ENCODE results near the gene WBP2.

The WBP2 gene

DNA sequence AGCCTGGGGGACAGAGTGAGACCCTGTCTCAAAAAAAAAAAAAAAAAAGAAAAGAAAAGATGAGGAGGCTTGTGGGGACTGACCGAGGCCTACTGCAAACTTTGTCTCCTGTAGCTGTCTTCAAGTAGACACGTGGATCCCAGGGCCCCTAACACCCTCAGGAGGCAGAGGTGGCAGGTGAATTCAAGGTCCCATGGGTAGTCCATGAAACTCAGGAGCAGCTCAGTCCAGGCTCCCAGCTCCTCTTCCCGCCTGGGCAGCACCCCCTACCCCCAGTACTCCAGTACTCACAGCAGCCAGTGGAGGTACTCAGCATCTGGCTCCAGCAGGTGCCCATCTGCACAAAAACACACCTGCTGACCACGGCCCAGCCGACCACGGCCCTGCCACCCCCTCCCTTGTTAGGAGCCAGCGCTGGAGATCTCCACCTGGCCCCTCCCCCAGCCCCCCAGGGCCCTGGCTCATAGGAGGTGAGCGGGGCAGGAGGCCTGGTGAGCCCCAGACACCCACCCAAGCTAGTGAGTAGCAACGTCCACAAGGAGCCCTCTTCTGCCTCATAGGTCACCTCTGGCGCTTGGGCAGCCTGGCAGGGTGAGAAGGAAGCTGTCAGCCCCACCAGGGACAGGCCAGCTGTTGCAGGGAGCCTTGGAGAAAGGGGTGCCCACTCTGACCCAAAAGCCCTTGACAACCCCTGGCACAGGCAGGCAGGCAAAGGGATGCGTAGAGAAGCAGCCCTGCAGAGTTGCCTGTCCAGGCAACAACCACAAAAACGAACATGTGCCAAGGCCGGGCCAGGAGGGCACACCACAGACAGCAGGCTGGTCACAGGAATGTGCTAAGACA lies 45.8 kb upstream of the WBP2 start:
- TF ChIP-seq BCL11B (tag by site-specific recombination; IDR thresholded peaks at IDR 0.05; ENCODE audit: low read depth) (no peak), SCRT1 (tag by site-specific recombination; IDR thresholded peaks at IDR 0.05; ENCODE audit: borderline replicate concordance) (no peak), ZNF76 (tag by site-specific recombination; IDR thresholded peaks at IDR 0.05; ENCODE audit: borderline replicate concordance, low read depth) (no peak), ZBTB8A (tag by site-specific recombination; IDR thresholded peaks at IDR 0.05) (no peak), PRDM1 (tag by site-specific recombination; IDR thresholded peaks at IDR 0.05) (no peak), ZNF561 (tag by site-specific recombination; IDR thresholded peaks at IDR 0.05; ENCODE audit: borderline replicate concordance) (no peak), ZNF266 (tag by site-specific recombination; IDR thresholded peaks at IDR 0.05; ENCODE audit: low read depth) (no peak), ZNF596 (tag by site-specific recombination; IDR thresholded peaks at IDR 0.05) (no peak), ZNF394 (tag by site-specific recombination; IDR thresholded peaks at IDR 0.05; ENCODE audit: borderline replicate concordance) (no peak), ZXDB (tag by site-specific recombination; IDR thresholded peaks at IDR 0.05) (no peak)
- TF ChIP-seq, protein P1, sequence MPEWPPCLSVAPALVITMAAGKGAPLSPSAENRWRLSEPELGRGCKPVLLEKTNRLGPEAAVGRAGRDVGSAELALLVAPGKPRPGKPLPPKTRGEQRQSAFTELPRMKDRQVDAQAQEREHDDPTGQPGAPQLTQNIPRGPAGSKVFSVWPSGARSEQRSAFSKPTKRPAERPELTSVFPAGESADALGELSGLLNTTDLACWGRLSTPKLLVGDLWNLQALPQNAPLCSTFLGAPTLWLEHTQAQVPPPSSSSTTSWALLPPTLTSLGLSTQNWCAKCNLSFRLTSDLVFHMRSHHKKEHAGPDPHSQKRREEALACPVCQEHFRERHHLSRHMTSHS (tag by site-specific recombination; IDR thresholded peaks at IDR 0.05) = no peak
- TF ChIP-seq, protein P2, sequence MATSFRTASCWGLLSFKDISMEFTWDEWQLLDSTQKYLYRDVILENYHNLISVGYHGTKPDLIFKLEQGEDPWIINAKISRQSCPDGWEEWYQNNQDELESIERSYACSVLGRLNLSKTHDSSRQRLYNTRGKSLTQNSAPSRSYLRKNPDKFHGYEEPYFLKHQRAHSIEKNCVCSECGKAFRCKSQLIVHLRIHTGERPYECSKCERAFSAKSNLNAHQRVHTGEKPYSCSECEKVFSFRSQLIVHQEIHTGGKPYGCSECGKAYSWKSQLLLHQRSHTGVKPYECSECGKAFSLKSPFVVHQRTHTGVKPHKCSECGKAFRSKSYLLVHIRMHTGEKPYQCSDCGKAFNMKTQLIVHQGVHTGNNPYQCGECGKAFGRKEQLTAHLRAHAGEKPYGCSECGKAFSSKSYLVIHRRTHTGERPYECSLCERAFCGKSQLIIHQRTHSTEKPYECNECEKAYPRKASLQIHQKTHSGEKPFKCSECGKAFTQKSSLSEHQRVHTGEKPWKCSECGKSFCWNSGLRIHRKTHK (tag by site-specific recombination; IDR thresholded peaks at IDR 0.05) = no peak
- TF ChIP-seq, protein P3, sequence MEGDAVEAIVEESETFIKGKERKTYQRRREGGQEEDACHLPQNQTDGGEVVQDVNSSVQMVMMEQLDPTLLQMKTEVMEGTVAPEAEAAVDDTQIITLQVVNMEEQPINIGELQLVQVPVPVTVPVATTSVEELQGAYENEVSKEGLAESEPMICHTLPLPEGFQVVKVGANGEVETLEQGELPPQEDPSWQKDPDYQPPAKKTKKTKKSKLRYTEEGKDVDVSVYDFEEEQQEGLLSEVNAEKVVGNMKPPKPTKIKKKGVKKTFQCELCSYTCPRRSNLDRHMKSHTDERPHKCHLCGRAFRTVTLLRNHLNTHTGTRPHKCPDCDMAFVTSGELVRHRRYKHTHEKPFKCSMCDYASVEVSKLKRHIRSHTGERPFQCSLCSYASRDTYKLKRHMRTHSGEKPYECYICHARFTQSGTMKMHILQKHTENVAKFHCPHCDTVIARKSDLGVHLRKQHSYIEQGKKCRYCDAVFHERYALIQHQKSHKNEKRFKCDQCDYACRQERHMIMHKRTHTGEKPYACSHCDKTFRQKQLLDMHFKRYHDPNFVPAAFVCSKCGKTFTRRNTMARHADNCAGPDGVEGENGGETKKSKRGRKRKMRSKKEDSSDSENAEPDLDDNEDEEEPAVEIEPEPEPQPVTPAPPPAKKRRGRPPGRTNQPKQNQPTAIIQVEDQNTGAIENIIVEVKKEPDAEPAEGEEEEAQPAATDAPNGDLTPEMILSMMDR (tag by site-specific recombination; IDR thresholded peaks at IDR 0.05) = no peak
- no peaks in the 10 kb centered on the region for H3K9me3 ChIP-seq (ENCODE audit: control insufficient read depth, insufficient read depth, low read depth, low read length)
- H3K4me3 ChIP-seq (ENCODE audit: low read depth, low read length) = no peak overlapping the region
- ChIA-PET POLR2A (interaction anchor here (0.7 to 1.2 kb wide), 3 partner anchors 10 to 125 kb away, joined by 3 to 5 read pairs (median 4); partner anchors contain the start of gene WBP2), CTCF (interaction anchor here (0.7 kb wide), 2 partner anchors 51 to 100 kb away, joined by 3 read pairs; partner anchors contain the start of gene CDK3)
- no peak overlapping the region for H3K27ac ChIP-seq (ENCODE audit: extremely low read depth, low read depth, low read length)
- peaks cover 31 to 58% of the 10 kb centered on the region in 2 experiments for H3K36me3 ChIP-seq (ENCODE audit: control insufficient read depth in 2 of 2, insufficient read depth in 1 of 2, low read length in 2 of 2)
- peaks cover 13% of the 10 kb centered on the region for H3K4me1 ChIP-seq (ENCODE audit: control insufficient read depth, insufficient read depth, low read length)

DNA sequence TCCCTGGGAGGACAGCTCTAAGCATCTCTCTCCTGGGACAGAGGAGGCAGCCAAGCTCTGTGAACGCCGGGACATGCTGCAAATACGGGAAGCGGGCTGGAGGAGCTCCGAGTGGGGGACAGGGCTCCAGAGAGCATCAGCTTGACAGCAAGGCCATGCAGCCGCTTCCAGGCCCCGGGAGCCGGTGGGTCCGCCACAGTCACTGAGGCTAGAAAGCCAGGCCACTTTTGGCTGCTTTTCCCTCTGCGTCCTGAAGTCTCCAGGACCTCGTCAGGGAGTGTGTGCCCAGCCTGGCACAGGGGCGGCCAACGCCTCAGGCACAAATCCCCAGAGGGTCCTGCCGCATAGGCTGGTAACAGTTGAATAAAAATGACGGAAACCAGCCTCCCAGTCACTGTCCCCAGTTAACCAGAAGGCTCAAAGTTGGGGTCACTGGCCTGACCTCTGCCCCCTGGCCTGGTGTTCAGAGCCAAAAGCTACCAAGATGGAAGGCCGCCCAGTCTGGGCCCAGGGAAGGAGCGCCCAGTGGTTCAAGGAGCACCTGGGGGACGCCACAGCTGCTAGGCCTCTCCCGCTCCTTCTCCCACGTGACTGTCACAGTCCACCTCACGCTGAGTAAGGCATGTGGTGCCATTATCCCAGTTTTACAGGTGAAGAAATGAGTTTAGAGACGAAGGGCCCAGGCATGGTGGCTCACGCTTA lies 44.8 kb upstream of the WBP2 start:
- Histone ChIP-seq H3K4me1 (ENCODE audit: control insufficient read depth, insufficient read depth, low read length) (peaks cover 17% of the 10 kb centered on the region), H3K27ac (ENCODE audit: extremely low read depth, low read depth, low read length) (peak overlapping the region; percentile 16; the same call in 1 of the 2 replicates), H3K9me3 (ENCODE audit: control insufficient read depth, insufficient read depth, low read depth, low read length) (no peaks in the 10 kb centered on the region), H3K36me3 (ENCODE audit: control insufficient read depth in 2 of 2, insufficient read depth in 1 of 2, low read length in 2 of 2) (peaks cover 31 to 58% of the 10 kb centered on the region in 2 experiments), H3K4me3 (ENCODE audit: low read depth, low read length) (no peak overlapping the region)
- CTCF ChIA-PET = interaction anchor here (0.7 to 4.0 kb wide), 5 partner anchors 44 to 105 kb away, joined by 3 to 18 read pairs (median 3); partner anchors contain the start of gene CDK3
- POLR2A ChIA-PET = interaction anchor here (0.7 to 1.2 kb wide), 2 partner anchors 9 to 124 kb away, joined by 3 to 5 read pairs; no protein-coding TSS in a partner anchor
- TF ChIP-seq ZNF530 (tag by site-specific recombination; IDR thresholded peaks at IDR 0.05; ENCODE audit: low read depth) = no peak
- TF ChIP-seq, protein P4, sequence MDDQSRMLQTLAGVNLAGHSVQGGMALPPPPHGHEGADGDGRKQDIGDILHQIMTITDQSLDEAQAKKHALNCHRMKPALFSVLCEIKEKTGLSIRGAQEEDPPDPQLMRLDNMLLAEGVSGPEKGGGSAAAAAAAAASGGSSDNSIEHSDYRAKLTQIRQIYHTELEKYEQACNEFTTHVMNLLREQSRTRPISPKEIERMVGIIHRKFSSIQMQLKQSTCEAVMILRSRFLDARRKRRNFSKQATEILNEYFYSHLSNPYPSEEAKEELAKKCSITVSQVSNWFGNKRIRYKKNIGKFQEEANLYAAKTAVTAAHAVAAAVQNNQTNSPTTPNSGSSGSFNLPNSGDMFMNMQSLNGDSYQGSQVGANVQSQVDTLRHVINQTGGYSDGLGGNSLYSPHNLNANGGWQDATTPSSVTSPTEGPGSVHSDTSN (CRISPR knock-in tag; IDR thresholded peaks at IDR 0.05) = no peak
- TF ChIP-seq ZBTB1 (tag by site-specific recombination; IDR thresholded peaks at IDR 0.05) = no peak
- TF ChIP-seq MEIS1 (CRISPR knock-in tag; IDR thresholded peaks at IDR 0.05; ENCODE audit: borderline replicate concordance) = no peak
- TF ChIP-seq ZNF596 (tag by site-specific recombination; IDR thresholded peaks at IDR 0.05) = no peak
- no peak for TF ChIP-seq ZNF701 (tag by site-specific recombination; IDR thresholded peaks at IDR 0.05)
- TF ChIP-seq, protein P5, sequence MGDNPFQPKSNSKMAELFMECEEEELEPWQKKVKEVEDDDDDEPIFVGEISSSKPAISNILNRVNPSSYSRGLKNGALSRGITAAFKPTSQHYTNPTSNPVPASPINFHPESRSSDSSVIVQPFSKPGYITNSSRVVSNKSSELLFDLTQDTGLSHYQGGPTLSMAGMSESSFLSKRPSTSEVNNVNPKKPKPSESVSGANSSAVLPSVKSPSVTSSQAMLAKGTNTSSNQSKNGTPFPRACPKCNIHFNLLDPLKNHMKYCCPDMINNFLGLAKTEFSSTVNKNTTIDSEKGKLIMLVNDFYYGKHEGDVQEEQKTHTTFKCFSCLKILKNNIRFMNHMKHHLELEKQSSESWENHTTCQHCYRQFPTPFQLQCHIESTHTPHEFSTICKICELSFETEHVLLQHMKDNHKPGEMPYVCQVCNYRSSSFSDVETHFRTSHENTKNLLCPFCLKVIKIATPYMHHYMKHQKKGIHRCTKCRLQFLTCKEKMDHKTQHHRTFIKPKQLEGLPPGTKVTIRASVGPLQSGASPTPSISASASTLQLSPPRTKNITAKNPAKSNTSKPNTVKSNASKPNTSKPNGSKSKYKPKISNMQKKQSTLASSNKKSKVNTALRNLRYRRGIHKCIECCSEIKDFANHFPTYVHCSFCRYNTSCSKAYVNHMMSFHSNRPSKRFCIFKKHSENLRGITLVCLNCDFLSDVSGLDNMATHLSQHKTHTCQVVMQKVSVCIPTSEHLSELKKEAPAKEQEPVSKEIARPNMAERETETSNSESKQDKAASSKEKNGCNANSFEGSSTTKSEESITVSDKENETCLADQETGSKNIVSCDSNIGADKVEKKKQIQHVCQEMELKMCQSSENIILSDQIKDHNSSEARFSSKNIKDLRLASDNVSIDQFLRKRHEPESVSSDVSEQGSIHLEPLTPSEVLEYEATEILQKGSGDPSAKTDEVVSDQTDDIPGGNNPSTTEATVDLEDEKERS (tag by site-specific recombination; IDR thresholded peaks at IDR 0.05) = no peak
- TF ChIP-seq ZNF548 (tag by site-specific recombination; IDR thresholded peaks at IDR 0.05) = no peak
- TF ChIP-seq ZNF140 (tag by site-specific recombination; IDR thresholded peaks at IDR 0.05) = no peak
- no peak for TF ChIP-seq ZNF221 (tag by site-specific recombination; IDR thresholded peaks at IDR 0.05; ENCODE audit: borderline replicate concordance)
- no peak for TF ChIP-seq ZNF621 (tag by site-specific recombination; IDR thresholded peaks at IDR 0.05)

Measured in HEK293 (cell line).